HG03280 (cell line): ENCODE results near the gene CLMN.

Experiments used
- ATAC-seq: cut with Tn5 transposase; IDR thresholded peaks from one replicate; pipeline ENCODE4 v1.9.1; 2021; ENCODE audit warnings: mild to moderate bottlenecking, moderate library complexity; ENCODE audit not compliant: unreplicated experiment

The CLMN gene

GRCh38 chr14:95245334-95245733 is 74.4 kb downstream of the CLMN start:
- ATAC-seq, result no peak

- ATAC-seq, result no peak
Observed at GRCh38 chr14:95244587-95244986, 75.1 kb downstream of the CLMN start.

- ATAC-seq, result no peak
Observed at GRCh38 chr14:95242870-95243269, 76.8 kb downstream of the CLMN start.

GRCh38 chr14:95240859-95241813 is 78.6 kb downstream of the CLMN start:
- no peak for ATAC-seq

- no peak for ATAC-seq
Observed at GRCh38 chr14:95238487-95239298, 81.0 kb downstream of the CLMN start.

- ATAC-seq, result no peak
Observed at GRCh38 chr14:95237958-95238340, 81.8 kb downstream of the CLMN start.

GRCh38 chr14:95237121-95237957 is 82.4 kb downstream of the CLMN start:
- ATAC-seq, result no peak

- ATAC-seq, result no peak
Observed at GRCh38 chr14:95236221-95236620, 83.5 kb downstream of the CLMN start.

- no peak for ATAC-seq
Observed at GRCh38 chr14:95235767-95236166, 83.9 kb downstream of the CLMN start.

GRCh38 chr14:95235351-95235750 is 84.4 kb downstream of the CLMN start:
- ATAC-seq, result no peak

- no peak for ATAC-seq
Observed at GRCh38 chr14:95234426-95234825, 85.3 kb downstream of the CLMN start.

- peak; percentile 81 for ATAC-seq
Observed at GRCh38 chr14:95233702-95234241, 85.9 kb downstream of the CLMN start.

- ATAC-seq, result no peak
Observed at GRCh38 chr14:95232894-95233584, 86.7 kb downstream of the CLMN start.

- no peak for ATAC-seq
Observed at GRCh38 chr14:95231966-95232633, 87.6 kb downstream of the CLMN start.

GRCh38 chr14:95229749-95230148 is 90.0 kb downstream of the CLMN start:
- no peak for ATAC-seq

- ATAC-seq, result no peak
Observed at GRCh38 chr14:95228240-95228639, 91.5 kb downstream of the CLMN start.

- ATAC-seq, result no peak
Observed at GRCh38 chr14:95227279-95227860, 92.3 kb downstream of the CLMN start.

- ATAC-seq, result no peak
Observed at GRCh38 chr14:95226801-95227200, 92.9 kb downstream of the CLMN start.

- no peak for ATAC-seq
Observed at GRCh38 chr14:95225251-95225887, 94.3 kb downstream of the CLMN start.
